Urothelium cell line (cell line): ENCODE results near the gene THUMPD2.
"Not testable (repeated sequence)": the region's sequence is repeated elsewhere in the genome, so short reads cannot be mapped to it uniquely, and the experiment has no call there.

Experiments
- DNase-seq: peaks from one replicate; pipeline ENCODE4 v3.0.0; 2011; ENCODE audit warnings: low spot score, mixed read lengths
- FAIRE-seq: peaks from 2 replicates; lab custom pipeline; 2011; peaks lifted over from hg19 to GRCh38; lab: Jason Lieb, UNC

Gene THUMPD2

GRCh38 chr2:39762448-39762847, 16.6 kb downstream of the THUMPD2 start:
- no peak for FAIRE-seq
- no peak for DNase-seq

DNA sequence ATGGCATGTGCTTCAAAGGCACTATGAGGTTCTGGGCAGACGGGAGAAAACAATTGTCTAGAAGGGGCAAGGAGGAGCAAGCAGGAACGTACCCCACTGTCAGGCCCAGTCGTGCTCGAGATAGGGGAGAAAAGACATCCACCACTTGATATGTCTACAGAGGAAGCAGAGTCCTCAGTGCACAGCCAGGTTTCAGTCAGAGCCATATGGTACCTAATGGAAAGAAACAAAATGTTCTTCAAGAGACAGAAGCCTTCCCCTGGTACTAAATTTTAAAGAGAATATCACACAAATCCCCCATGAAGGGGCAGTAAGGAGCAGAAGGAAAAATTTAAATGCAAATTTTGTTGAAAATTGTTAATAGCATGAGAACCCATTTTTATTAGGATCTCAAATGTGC, 21.9 kb downstream of the THUMPD2 start:
- DNase-seq (no peak), FAIRE-seq (no peak)

GRCh38 chr2:39755466-39755865, 23.6 kb downstream of the THUMPD2 start:
- FAIRE-seq = no peak
- no peak for DNase-seq

- DNase-seq (no peak), FAIRE-seq (no peak)
Measured at GRCh38 chr2:39743269-39743776, 35.7 kb downstream of the THUMPD2 start.

GRCh38 chr2:39741871-39742270, 37.2 kb downstream of the THUMPD2 start:
- no peak for FAIRE-seq
- DNase-seq = no peak

DNA sequence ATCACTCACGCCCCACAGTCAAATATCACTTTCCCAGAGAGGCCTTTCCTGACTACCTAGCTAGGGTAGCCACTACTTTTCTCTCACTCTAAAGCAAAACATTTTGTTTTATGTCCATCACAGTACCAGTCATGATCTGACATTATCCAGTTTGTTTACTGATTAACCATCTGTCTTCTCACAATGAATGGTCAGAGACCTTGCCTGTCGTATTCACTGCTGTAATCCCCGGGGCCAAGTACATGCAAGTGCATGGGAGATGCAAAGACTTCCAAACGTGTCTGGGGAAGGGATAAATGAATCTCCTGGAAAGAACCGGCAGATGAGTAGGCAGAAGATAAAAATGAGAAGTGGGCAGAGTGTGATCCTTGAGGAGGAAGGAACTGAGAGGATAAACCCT, 39.7 kb downstream of the THUMPD2 start:
- peak; percentile 55 for FAIRE-seq

DNA sequence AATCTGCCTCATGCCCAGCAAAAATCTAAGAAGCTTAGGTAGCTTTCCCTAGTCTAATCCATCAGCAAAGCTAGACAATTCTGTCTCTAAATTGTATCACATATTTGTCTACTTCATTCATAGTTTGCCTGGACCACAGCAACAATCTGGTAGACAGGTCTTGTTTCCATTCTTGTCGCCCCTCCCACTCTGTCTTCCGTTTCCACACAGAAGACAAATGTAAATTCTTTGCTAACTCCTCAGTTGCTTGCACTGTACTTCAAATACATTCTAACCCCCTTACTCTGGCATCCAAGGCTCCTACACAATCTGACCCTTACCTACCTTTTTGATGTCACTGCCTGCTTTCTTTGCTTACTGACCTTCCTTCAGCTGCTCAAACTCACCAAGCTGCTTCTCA, 40.1 kb downstream of the THUMPD2 start:
- FAIRE-seq (peak; percentile 32), DNase-seq (no peak)

More for the DNA sequence above, 39.7 kb downstream of the THUMPD2 start:
- DNase-seq = no peak

DNA sequence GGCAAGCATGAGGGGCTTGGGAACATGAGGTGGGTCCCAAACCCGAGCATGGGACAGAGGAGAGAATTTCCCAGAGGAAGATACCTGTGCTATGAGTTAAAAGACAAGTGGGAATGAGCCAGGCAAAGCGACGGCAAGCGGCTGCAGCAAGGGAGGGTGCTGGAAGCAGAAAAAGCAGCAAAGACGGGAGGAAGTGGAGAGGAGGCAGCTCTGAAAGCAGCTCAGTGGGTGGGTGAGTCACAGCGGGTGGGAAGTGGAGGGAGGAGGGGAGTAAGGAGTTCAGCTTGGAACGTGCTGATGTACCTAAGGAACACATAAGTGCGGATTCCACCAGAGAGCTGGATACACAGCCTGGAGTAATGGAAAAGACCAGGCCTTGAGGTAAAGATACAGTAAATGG, 41.4 kb downstream of the THUMPD2 start:
- DNase-seq = peak; percentile 89

DNA sequence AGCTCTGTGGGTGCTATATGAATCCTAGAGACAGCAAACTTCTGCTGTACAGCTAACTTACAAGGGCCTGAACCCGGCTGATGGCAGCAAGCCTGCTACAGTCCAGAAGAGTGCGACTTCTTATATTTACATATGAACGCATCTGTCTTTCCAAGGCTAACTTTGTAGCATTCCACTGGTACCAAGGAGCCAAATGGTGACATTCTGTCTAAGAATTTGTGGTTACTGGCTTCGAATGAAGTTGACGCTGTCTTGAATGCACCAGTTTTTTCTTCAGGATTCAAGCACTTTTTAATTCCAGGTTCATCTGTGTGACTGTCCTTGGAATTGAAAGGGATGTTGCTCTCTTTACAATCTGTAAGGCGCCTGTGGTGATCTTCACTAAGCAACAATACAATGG, 42.4 kb downstream of the THUMPD2 start:
- FAIRE-seq (no peak), DNase-seq (peak; percentile 54)

More for the DNA sequence above, 41.4 kb downstream of the THUMPD2 start:
- peak; percentile 96 for FAIRE-seq

GRCh38 chr2:39735648-39736047, 43.4 kb downstream of the THUMPD2 start:
- DNase-seq (no peak), FAIRE-seq (no peak)

DNA sequence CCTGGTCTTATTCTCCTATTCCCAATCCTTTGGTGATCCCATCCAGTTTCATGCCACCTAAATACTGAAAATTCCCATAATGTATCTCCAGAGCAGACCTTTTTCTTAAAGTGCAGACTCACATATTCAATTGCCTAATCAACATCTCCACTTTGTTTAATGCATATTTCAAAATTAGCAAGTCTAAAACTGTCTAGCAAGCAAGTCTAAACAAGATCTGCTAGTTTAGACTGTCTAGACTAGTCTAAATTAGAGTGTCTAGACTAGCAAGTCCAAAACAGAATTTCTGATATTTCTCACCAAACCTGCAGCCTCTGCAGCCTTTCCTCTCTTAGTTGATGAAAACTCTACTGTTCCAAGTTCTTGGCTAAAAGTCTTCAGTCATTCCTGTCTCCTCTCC, 44.6 kb downstream of the THUMPD2 start:
- FAIRE-seq (no peak), DNase-seq (no peak)

DNA sequence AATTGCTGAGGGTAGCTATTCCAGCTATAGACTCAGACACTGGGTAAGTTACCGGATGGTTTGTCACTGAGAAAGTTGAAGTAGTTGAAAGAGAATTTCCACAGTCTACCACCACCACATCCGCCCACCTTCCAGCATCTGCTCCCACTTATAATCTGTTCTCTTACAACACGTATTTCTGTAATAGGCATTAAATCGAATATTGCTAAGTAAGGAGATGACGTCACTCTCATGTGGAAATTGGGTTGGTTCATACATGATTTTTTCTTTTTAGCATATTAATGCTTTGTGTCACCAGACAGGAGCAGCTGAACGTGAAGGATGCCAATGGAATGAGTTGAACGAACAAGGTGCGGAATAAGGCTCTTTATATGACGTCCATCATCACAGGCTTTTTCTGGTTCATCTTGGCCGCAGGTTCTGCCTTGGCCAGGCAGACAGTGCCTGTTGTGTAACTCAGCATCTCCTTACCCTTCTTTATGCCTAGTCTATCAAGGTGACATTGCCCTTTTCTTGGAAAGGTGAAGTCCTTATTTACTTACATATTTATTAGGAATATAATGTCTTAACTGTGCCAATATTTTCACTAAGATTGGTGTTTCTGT, 45.9 kb downstream of the THUMPD2 start:
- DNase-seq = no peak

GRCh38 chr2:39732482-39732881, 46.6 kb downstream of the THUMPD2 start:
- FAIRE-seq = no peak
- no peak for DNase-seq

More for the DNA sequence above, 45.9 kb downstream of the THUMPD2 start:
- peak; percentile 92 for FAIRE-seq

DNA sequence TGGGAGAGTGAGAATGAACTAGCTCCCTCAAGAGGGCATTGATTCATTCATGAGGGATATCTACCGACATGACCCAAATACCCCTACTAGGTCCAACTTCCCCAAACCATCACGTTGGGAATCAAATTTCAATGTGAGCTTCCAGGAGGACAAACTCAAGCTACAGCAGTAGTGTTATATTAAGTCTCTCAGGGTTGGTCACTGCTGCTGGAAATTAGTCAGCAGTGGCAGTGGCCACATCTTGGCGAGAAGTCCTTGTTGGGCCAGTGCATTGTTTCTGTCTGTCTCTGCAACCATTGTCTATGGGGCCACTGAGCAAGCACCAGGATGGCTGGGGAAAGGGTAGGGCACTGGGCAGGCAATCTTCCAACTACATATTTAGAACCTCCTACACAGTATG, 47.5 kb downstream of the THUMPD2 start:
- DNase-seq = no peak
- FAIRE-seq = no peak

GRCh38 chr2:39730685-39731302, 48.3 kb downstream of the THUMPD2 start:
- no peak for FAIRE-seq
- peak; percentile 36 for DNase-seq

GRCh38 chr2:39730276-39730675, 48.8 kb downstream of the THUMPD2 start:
- FAIRE-seq (no peak), DNase-seq (no peak)

DNA sequence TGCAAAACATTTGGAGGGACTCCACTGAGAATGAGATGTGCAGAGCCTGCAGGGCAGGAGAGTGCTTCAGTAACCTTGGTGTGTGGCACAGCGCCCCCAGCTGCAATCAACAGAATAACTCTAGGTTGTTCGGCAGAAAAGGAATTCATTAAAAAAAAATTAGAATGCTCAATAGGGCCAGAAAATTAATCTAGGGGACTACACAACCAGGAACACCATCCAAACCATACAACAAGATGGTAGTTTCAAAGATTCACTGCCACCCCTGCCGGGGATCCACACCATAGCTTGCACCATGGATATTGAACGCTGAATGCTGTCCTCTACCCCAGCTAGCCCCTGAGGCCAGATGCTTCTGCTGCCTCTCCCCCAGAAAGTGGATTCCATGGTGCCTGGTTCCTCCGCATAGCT, 50.1 kb downstream of the THUMPD2 start:
- FAIRE-seq (no peak), DNase-seq (peak; percentile 64)

- DNase-seq, FAIRE-seq: not testable (repeated sequence)
Measured at GRCh38 chr2:39728085-39728484, 51.0 kb downstream of the THUMPD2 start.

DNA sequence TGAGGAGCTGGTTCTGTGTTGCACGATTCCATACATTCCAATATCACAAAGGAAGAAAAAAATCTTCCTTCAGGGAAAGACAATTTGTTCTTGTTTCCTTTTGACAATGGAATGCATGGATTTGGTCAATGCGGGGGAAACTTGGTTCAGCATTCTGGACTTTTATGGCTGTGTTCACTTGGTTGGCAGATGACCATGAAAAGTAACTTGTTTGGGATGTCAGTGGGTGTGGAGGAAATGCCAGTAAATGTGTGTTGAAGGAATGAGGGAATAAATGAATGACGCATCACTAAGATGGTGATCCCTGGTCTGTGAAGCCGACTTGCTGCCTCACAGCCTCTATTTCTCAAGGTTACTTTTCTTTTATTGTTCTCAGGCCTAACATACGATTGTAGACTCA, 53.7 kb downstream of the THUMPD2 start:
- FAIRE-seq (peak; percentile 13), DNase-seq (no peak)

DNA sequence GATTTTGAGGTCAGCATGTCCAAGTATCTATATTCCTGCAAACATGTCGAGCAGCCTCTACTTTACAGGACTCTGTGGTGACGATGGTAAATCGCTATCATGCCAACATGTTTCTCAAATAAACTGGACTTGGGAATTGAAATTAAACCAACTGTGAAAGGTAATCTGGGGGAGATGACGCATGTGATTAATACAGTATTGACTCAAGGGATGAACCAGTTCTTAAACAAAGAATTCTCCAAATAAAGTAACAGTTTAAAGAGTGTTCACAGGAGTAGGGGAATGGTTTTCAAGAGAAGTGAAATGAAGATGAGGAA, 54.3 kb downstream of the THUMPD2 start:
- DNase-seq (no peak), FAIRE-seq (no peak)

DNA sequence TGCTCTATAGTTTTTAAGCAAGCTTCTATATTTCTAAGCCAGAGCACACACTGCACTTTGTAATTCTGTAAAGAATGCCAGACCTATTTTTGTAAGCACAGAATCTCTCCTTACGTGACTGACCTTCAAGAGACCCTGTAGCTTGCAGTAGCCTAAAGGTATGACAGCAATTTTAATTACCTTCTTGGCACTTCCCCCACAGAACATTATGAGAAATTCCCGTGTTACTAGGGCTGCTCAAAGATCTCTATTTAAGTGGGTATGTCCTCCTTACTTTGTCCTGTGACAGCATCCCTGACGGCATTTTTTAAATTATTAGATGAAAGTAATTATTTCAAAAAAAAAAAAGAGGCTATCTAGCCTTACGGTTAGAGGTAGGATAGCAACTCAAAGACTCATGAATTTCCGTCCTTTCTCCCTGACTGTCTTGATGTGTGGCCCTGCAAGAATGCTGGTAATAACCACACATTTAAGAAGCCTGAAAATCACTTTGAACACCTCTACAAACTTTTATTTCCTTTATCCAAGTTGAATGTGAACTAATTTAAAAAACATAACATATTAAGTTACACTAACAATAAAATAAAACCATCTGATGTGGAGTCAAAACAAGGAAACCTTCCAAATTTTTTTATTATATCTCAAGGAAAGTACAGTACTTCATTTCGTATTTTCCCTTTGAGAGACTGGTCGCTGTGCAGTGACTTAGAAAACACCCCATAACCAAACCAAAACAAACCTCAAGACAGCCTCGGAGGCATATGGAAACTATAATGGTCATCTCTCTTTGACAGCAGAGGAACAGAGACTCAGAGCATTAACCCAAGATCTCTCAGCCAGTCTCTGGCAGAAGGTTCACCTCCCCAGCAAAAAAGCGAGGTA, 54.9 kb downstream of the THUMPD2 start:
- DNase-seq (no peak), FAIRE-seq (no peak)

DNA sequence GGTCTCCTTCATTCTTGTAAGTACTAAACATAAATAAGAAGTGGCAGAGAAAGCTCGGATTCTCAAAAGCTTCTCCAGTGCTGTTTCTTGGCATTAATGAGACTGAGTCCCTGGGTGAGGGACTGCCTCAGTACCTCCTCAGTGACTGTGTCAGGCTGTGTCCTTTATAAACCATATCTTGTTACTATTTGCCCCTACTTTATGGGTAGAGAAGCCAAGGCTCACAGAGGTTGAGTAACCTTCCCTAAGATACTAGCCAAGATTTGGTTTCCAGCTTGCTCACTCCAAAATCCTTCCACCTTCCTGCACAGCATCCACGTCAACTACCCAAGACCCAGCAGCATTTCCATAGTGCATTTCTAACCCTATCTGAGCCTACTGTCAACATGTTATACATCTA, 55.6 kb downstream of the THUMPD2 start:
- DNase-seq (no peak), FAIRE-seq (no peak)
